Left ventricle myocardium inferior (tissue), 1 donor: ENCODE measurements around the gene LIPH. TPM values are rescaled to one million over a fixed set of nuclear protein-coding genes. Genes with fewer than 3 reads are reported as not detected.

Source experiments
- DNase-seq: peaks from one replicate; pipeline ENCODE4 v3.0.0-alpha.2; 2020
- H3K27ac ChIP-seq: fragments of 200-600 bp; replicated peaks from 2 replicates; pipeline ENCODE4 v1.8.0; 2021
- H3K27me3 ChIP-seq: fragments of 200-600 bp; 2 replicates; pipeline ENCODE4 v1.8.0; 2021; ENCODE audit warnings: low read depth
- H3K36me3 ChIP-seq: fragments of 200-600 bp; 2 replicates; pipeline ENCODE4 v1.8.0; 2021
- H3K4me1 ChIP-seq: fragments of 200-600 bp; 2 replicates; pipeline ENCODE4 v1.8.0; 2021
- H3K4me3 ChIP-seq: fragments of 200-600 bp; 2 replicates; pipeline ENCODE4 v1.8.0; 2021; ENCODE audit warnings: mild to moderate bottlenecking, moderate library complexity
- H3K9me3 ChIP-seq: fragments of 200-600 bp; replicated peaks from 2 replicates; pipeline ENCODE4 v1.8.0; 2021
- intact Hi-C: fragments of 100-400 bp; cut with micrococcal nuclease; formaldehyde crosslinking; loops from one replicate; pipeline ENCODE4 v1.11.0; 2022
- long read RNA-seq: library from polyadenylated mRNA; unstranded; transcript quantifications from one replicate; pipeline ENCODE4 v2.0.0, GENCODE V29; 2021
- total RNA-seq: library from RNA; stranded (reverse); fragmentation: NEBNext Ultra II Directional; extraction: Animal tissue kit (Norgen Biotek cat#: 25700); gene quantifications from one replicate; pipeline ENCODE4 v1.2.1, GENCODE V29; 2021
- TF ChIP-seq, protein P1 (sequence below): fragments of 200-600 bp; IDR thresholded peaks from 2 replicates; pipeline ENCODE4 v1.8.0; 2021; ENCODE audit warnings: antibody characterized with exemption, mild to moderate bottlenecking, borderline replicate concordance
- donor health status: DM: no; HTN: yes; CAD: no; lungs with severe emphysema.

Gene LIPH
- total RNA-seq, result 0.44 TPM
- long read RNA-seq, full-length matches to known transcripts, result 1 of 1 reads
- long read RNA-seq, partial matches to known transcripts, result 0 of 1 reads
- long read RNA-seq, other reads (novel, unspliced or antisense), result 0 of 1 reads

DNA sequence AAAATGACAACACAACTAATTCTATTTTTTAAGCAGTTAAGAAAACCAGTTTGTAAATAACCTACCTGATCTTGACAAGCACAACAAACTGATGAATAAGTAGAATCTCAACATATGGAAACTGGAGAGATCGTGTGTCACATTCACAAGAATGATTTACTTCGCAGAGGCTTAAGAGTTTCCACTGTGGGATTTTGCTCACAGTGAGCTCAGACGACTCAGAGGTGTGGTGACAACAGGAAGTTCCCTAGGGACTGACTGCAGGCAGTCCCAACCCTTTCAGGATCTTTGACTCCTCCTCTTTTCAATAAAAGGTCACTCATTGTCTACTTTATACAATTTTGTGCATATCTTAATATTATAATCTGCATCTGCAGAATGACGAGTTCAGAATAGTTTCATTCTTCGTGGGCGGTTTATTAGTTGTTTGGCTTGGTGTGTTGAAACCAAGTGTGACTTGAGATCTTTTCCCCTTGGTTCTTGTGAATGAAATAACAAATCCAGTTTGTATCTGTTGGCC is at the start of gene LIPH:
Gene LIPH (minus strand): TSS at position 231 of the 520 bp plus-strand sequence. CDS start 117 bp downstream, at position 114.
- Histone ChIP-seq H3K27me3 (no peaks in the 10 kb centered on the region), H3K4me3 (peak within 1 kb of the TSS; percentile 12), H3K4me1 (no peaks in the 10 kb centered on the region), H3K9me3 (no peaks in the 10 kb centered on the region), H3K36me3 (no peaks in the 10 kb centered on the region), H3K27ac (peak within 1 kb of the TSS; percentile 9)
- TF ChIP-seq, protein P1, sequence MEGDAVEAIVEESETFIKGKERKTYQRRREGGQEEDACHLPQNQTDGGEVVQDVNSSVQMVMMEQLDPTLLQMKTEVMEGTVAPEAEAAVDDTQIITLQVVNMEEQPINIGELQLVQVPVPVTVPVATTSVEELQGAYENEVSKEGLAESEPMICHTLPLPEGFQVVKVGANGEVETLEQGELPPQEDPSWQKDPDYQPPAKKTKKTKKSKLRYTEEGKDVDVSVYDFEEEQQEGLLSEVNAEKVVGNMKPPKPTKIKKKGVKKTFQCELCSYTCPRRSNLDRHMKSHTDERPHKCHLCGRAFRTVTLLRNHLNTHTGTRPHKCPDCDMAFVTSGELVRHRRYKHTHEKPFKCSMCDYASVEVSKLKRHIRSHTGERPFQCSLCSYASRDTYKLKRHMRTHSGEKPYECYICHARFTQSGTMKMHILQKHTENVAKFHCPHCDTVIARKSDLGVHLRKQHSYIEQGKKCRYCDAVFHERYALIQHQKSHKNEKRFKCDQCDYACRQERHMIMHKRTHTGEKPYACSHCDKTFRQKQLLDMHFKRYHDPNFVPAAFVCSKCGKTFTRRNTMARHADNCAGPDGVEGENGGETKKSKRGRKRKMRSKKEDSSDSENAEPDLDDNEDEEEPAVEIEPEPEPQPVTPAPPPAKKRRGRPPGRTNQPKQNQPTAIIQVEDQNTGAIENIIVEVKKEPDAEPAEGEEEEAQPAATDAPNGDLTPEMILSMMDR, result no peak
- intact Hi-C loops, result no loop called here
- DNase-seq, result no peak

DNA sequence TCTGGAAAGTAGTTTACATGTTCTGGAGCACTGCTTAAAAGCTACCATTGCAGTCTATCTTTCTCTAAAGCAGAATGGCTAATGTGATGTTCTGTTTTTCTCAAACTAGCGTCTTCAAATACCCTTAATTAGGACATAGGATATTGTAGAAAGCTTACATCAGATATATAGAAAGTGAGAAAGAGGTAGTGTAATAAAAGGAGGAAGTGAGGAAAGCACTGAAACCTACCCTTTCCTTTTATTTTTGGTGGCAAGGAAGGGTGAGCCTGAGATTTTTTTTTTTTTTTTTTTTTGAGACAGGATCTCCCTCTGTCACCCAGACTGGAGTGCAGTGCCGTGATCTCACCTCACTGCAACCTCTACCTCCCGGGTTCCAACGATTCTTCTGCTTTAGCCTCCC is 43.1 kb upstream of the LIPH start:
- TF ChIP-seq, protein P1, result no peak
- Histone ChIP-seq H3K36me3 (peaks cover 83% of the 10 kb centered on the region), H3K27ac (no peak overlapping the region)

DNA sequence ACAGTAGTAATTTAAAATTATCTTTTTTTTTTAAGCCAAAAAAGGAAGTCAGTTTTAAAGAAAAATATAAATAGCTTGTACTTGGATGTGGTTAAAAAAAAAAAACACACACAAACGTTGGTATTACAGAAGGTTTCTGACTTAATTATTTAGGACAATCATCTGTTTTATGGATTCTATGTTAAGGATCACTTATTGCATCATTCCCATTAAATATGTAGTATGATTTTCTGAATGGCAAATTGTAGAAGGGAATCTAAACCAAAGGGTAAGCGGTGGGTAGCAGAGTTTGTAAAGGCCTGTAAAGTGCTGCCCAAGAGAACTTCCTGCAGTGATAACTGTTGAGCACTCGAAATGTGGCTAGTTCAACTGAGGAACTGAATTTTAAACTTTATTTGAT is 41.7 kb upstream of the LIPH start:
- Histone ChIP-seq H3K27ac (no peak overlapping the region), H3K27me3 (no peaks in the 10 kb centered on the region), H3K9me3 (no peaks in the 10 kb centered on the region), H3K4me1 (peaks cover 3% of the 10 kb centered on the region), H3K4me3 (no peak overlapping the region), H3K36me3 (peaks cover 77% of the 10 kb centered on the region)
- TF ChIP-seq, protein P1, result no peak
- DNase-seq, result no peak
- intact Hi-C loops, result no loop called here

More for the DNA sequence above, 43.1 kb upstream of the LIPH start:
- no peak for DNase-seq
- Histone ChIP-seq H3K9me3 (no peaks in the 10 kb centered on the region), H3K4me1 (no peaks in the 10 kb centered on the region), H3K27me3 (no peaks in the 10 kb centered on the region), H3K4me3 (no peak overlapping the region)
- intact Hi-C loops, result no loop called here

DNA sequence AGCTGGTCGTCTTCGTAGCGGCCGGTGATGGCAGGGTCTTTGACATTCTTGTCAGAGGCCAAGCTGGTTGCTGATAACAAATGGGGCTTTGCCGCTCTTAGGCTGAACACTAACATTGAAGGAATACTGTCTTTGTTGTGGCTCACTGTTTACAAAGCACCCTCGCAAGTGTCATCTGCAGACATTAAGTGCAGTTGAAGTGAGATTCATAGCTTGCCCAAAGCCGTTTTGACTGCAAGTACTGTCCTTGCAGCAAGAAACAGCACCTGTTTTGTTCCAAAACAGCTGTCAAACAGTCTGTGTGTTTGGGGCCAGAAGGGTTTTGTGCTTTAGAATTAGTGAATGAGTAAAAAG is 34.3 kb upstream of the LIPH start:
- TF ChIP-seq, protein P1, result no peak
- peaks cover 13% of the 10 kb centered on the region for H3K36me3 ChIP-seq
- no peaks in the 10 kb centered on the region for H3K27me3 ChIP-seq
- H3K27ac ChIP-seq, result peak overlapping the region; percentile 92
- H3K4me1 ChIP-seq, result peaks cover 38% of the 10 kb centered on the region
- no peak for DNase-seq
- H3K4me3 ChIP-seq, result peak overlapping the region; percentile 87
- intact Hi-C loops, result no loop called here
- no peaks in the 10 kb centered on the region for H3K9me3 ChIP-seq

DNA sequence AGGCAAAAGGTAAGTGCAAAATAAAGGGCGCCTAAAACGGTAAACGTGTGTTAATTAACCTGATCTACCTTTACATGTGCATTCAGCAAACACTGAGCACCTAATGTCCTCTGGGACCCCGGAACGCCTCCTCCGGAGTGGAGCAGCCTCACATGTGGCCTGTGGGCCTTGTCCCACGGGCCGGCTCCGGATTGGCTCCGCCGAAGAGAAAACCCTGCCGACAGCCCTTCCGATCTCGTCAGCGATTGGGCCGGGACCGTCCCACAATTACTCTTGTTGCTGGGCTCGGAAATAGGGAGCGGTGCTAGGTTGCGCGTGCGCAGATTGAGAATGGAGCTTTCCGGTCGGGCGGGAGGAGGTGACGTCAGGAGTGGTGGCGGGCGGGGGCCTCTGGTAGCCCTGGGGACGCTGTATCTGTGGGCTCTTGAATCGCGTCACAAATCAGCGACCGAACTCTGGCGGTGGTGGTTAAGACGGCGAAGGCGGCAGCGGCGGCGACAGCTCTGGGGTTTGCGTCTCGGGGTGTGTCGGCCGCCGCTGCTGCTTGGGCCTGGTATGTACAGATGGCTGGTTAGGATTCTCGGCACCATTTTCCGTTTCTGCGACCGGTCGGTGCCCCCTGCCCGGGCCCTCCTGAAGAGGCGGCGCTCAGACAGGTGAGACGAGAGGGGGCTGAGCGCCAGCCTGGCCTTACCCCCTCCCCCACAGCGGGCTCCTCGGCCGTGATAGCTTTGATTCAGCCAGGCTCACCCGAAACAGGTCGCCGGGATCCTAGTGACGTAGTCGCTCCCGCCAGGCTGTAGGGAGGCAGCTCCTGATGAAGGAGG is 33.7 kb upstream of the LIPH start, which contains the start of gene SENP2:
Gene SENP2 (plus strand): TSS at position 437 of the 827 bp plus-strand sequence. CDS start 119 bp downstream, at position 556.
- Histone ChIP-seq H3K9me3 (no peaks in the 10 kb centered on the region), H3K27ac (peak within 1 kb of the TSS; percentile 92), H3K36me3 (peaks cover 8% of the 10 kb centered on the region), H3K27me3 (no peaks in the 10 kb centered on the region), H3K4me3 (peak within 1 kb of the TSS; percentile 87), H3K4me1 (peaks cover 38% of the 10 kb centered on the region)
- TF ChIP-seq, protein P1, result no peak
- intact Hi-C loops, result no loop called here
- peak; percentile 99 for DNase-seq
